Hippocampal formation (tissue), 2 donors: ENCODE results near the gene IRX3.

ENCODE experiments used
- DNase-seq, 2 donors: peaks; one replicate each; lab custom pipeline; 2025; lab: John Stamatoyannopoulos, UW

IRX3 gene

GRCh38 chr16:54286366-54287130 is at the start of gene IRX3:
IRX3 (minus strand) TSS chr16:54286787; CDS start chr16:54286050, 737 bp downstream.
- DNase-seq = peak in 1 of 2 donors; percentile 23

GRCh38 chr16:54335230-54335629 is 48.6 kb upstream of the IRX3 start:
- DNase-seq = no peak

GRCh38 chr16:54334208-54334607 is 47.6 kb upstream of the IRX3 start:
- DNase-seq = no peak

GRCh38 chr16:54331241-54332002 is 44.8 kb upstream of the IRX3 start:
- DNase-seq = no peak

DNA sequence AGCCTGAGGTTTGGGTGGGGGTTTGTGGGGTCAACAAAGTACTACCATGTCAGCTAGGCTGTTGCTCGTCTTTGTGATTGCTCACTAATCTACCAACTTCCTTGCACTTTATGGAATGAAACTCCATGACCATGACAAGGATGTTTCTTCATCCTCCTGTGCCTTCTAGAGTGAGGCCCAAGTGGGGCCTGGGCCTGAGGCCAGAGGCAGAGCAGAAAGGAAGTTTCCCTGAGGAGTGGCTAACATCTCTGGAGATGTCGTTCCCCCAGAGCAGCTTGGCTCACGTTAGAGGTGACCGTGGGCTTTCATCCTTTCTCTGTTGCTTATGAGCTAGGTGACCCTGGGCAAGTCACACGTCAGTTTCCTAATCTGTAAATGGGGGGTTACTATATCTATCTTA is 41.0 kb upstream of the IRX3 start:
- DNase-seq = no peak

- DNase-seq = no peak
These were observed 39.7 kb upstream of the IRX3 start for GRCh38 chr16:54326266-54326662.

DNA sequence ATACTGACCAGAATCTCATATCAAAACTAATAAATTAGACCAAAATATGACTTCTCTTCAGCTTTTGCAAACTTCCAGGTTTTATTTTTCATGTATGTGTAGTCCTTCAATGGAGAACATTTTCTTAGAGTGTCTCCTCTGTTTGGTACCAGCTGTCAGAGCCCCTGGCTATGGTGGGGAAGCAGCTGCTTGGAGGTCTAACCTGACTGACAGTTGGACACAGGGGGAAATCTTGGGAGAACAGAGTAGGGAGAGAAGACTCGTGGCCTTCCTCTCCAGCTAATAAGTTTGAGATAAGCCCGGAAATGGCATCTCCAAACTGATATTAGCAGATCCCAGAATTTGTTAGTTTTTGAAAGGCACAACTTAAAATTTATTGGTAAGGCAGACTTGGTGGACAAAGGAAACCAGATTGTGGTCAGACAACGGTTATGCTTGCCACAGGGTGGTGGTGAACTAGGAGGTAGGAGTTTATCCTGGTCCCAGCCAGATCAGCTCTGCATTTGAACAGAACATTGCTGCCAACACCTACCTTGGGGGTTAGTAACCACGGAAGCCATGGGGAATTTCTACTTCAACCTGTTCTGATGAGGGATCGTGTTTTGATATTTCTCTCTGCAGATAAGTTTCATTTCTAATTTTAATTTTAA is 39.2 kb upstream of the IRX3 start:
- no peak for DNase-seq

GRCh38 chr16:54324716-54325115 is 38.1 kb upstream of the IRX3 start:
- DNase-seq = no peak

DNA sequence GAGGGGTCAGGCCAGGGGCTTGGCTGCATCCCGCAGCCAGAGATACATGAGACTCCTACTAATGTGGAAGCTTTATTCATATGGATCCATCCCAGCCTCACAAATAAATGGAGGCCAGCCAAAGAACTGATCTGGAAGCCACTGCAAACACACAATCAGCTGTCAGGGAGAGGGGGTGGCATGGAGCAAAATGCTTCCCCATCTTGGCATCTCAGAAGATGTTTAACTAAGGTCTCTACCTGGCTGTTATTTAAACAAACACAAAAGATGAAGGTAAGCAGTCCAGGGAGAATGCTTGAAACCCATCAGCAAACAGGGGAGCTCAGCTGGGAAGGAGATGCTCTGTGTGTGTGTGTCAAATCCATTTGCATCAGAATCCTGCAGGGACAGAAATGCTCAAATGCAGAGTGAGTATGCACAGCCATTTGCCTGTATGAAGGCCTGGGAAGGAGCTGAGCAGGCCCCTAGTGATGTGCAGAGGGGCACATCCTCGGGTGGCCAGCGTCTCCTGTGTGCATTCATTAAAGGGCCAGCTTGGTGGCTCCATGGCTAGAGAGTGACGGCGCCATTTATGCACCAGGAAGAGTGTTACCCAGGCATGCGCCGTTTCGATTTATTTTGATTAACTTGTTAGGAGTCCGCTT is 34.2 kb upstream of the IRX3 start:
- DNase-seq = no peak

DNA sequence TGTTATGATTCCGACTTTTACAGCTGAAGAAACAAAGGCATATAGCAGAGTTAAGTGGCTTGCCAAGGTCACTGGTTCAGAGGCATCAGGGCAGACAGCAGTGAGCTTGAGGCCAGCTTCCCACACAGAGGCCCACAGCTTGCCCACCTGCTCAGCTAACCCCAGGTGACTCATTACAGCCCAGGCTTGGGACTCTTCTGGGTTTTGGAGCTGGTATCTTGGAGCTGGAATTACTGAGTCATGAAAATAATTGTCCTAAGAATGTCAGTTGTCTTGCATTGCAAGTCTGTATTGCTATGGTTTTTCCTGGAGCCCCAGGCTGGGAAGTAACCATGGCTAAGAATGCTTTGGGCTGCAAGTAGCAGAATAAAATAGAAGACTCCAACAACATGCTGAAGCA is 32.4 kb upstream of the IRX3 start:
- DNase-seq = no peak

GRCh38 chr16:54317101-54317611 is 30.6 kb upstream of the IRX3 start:
- no peak for DNase-seq

- no peak for DNase-seq
These were observed 29.7 kb upstream of the IRX3 start for GRCh38 chr16:54316095-54316889.

DNA sequence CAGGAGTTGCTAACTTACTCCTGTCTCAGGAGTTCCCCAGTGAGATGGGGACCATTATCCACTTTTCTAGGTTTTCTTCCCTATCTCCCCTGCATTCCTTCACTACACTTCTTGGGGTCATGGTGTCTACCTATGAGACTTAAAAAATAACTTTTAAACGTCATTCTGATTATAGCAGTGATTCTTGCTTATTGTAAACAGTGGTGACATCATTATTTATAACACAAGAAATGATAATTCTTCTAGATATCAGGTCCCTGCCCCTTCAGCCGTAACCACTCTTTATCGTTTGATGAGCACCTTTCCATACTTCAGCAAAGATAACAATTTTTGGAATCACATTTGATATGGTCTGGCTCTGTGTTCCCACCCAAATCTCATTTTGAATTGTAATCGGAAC is 27.2 kb upstream of the IRX3 start:
- no peak for DNase-seq

- DNase-seq = no peak
These were observed 26.0 kb upstream of the IRX3 start for GRCh38 chr16:54312502-54312991.

DNA sequence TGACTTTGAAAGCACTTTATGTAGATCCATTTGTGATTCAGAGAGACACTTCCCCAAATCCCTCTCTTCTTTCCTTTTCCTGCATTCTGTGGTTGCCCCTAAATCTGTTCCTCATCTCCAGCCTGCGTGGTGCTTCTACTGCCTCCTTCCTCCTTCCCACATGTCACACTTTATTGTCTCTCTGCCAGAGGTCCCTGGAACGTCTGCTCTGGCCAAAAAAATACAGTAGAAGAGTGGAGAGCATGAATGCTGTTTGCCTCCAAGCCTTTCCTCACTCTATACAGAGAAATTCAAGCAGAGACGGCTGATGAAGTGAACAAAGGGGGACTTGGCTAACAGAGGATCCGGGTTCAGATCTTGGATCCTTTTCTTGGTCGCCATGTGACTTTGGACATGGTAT is 22.8 kb upstream of the IRX3 start:
- no peak for DNase-seq

DNA sequence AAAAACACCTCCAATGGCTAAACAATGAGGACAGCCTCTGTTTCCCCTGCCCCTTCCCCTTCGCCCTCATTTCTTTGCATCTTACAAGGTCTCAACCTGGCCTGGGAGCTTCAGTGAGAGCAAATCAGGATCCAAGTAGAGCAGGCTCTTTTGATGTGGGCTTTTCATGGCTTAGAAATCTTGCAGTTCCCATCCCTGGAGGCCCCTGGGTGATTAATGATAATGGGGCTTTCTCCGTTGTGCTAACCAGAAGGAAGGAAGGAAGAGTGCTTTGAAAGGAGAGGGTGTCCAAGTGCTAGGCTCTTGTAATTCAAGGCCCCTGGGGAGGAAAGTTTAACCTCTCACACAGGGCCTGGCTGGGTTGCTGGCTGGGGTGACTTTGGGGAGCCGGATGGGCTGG is 18.5 kb upstream of the IRX3 start:
- DNase-seq = no peak

- no peak for DNase-seq
These were observed 17.0 kb upstream of the IRX3 start for GRCh38 chr16:54303613-54304012.

DNA sequence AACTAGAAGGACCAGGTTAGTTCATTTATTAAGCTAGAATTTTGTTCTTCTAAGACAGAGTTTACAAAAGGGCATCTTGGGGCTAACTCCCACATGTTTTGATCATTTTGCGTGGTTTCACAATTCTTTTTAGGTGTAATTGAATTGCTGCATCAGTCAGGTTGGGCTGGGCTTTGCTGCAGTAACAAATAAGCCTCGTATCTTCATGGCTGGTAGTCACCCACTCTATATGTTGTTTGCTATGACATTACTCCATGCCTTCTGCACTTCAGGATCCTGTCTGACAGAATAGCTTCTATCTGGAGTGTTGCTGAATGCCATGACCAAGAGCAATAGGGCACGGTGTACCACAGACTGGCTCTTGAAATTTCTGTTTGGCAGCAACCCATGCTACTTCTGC is 10.6 kb upstream of the IRX3 start:
- no peak for DNase-seq

DNA sequence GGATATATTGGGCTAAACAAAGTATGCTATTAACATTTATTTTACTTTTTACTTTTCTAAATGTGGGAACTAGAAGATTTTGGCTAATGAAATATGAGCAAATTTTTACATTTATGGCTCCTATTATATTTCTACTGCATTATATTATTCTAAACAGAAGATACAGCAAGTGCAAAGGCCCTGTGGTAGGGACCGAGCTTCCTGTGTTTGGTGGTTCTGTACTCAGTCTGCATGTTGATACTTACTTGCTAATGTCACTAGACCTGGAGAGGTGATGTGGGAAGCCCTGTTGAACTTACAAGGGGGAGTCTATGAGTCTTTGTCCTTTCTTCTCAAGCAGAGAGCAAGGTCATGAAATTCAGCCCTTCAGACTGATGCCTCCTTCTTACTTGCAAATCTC is 10.0 kb upstream of the IRX3 start:
- no peak for DNase-seq

DNA sequence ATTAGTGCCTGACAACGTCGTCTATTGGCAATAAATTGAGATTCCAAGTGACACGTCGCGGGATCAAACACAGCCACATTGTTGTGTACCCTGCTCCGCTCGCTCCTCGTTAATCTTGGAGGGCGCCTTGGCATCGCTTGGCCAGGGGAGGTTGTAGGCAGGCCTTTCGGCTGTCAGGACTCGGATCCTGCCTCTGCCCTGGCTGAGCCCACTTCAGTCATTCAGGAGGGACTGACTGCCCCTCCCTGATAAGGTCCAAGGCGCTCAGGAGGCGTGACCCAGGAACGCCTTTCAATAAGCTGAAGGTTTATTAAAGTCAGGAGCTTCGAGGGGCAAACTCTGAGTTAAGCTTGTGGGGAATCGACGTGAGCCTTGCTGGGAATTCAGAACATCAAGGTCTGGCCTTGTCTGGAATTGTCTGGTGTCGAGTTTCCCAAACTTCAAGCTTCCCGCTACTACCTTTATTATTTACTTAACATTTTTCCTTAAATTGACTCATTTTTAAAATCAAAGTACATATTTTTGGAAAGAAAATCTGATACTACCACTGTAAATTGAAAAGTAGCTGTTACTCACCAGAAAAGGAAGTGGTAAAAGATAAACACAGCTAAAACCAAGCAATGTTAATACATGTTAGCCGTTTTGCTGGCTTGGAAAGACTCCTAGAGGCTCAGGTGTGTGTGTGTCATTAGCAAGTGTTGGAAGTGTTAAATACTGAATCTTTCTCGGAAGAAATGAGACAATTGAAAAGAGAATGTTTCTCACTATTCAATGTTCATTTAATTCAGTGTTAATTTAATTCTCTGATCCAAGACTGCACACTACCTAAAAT is 5.3 kb upstream of the IRX3 start:
- DNase-seq = no peak
